Gastrocnemius medialis (tissue), 4 donors: Measurements from ENCODE around the gene KLHL18. TPM values are rescaled to one million over a fixed set of nuclear protein-coding genes. Genes with fewer than 3 reads are reported as not detected.
"Not testable (repeated sequence)": the region's sequence is repeated elsewhere in the genome, so short reads cannot be mapped to it uniquely, and the experiment has no call there.

Experiments used
- ATAC-seq, 2 donors: fragments of 150-250 bp; one replicate each; pipeline ENCODE4 v1.9.1; 2016
- DNase-seq, 2 donors: peaks; one replicate each; pipeline ENCODE4 v3.0.0-alpha.2; 2019
- H3K27ac ChIP-seq, 4 donors: fragments of 200-600 bp; sonication (generic); 1 replicate in 1 of 4; 2 replicates in 3 of 4; pipeline ENCODE4 v1.5.1; 2016 to 2018; ENCODE audit warnings: mild to moderate bottlenecking in 2 of 4, moderate library complexity in 1 of 4
- H3K27me3 ChIP-seq, 3 donors: fragments of 200-600 bp; sonication (generic) in 2 of 3; 1 replicate in 1 of 3; 2 replicates in 2 of 3; pipeline versions ENCODE4 v1.5.1 to v1.6.0; 2016 to 2019; ENCODE audit warnings: mild to moderate bottlenecking in 1 of 3, moderate library complexity in 1 of 3
- H3K36me3 ChIP-seq, 2 donors: fragments of 200-600 bp; sonication (generic) in 1 of 2; one replicate each; pipeline ENCODE4 v1.5.1; 2017 to 2018
- H3K4me1 ChIP-seq, 2 donors: fragments of 200-600 bp; sonication (generic) in 1 of 2; one replicate each; pipeline ENCODE4 v1.5.1; 2016 to 2017; ENCODE audit warnings: mild to moderate bottlenecking in 2 of 2
- H3K4me3 ChIP-seq, 4 donors: fragments of 200-600 bp; sonication (generic) in 3 of 4; 1 replicate in 1 of 4; 2 replicates in 3 of 4; pipeline ENCODE4 v1.5.1; 2016 to 2019; ENCODE audit warnings: mild to moderate bottlenecking in 2 of 4
- H3K9me3 ChIP-seq, 3 donors: fragments of 200-600 bp; sonication (generic) in 2 of 3; 1 replicate in 1 of 3; 2 replicates in 2 of 3; pipeline ENCODE4 v1.5.1; 2016 to 2019
- POLR2A ChIP-seq, 2 donors: fragments of 450-650 bp; IDR thresholded peaks; one replicate each; pipeline ENCODE4 v1.6.1; 2017; ENCODE audit warnings: antibody characterized with exemption in 2 of 2, mild to moderate bottlenecking in 2 of 2, moderate library complexity in 2 of 2
- in situ Hi-C, 4 donors: fragments of 200-750 bp; cut with MboI; loops; one replicate each; pipeline versions ENCODE4 v1.15.0 to v1.8.0; 2017; ENCODE audit warnings: low sequenced_read_pairs in 4 of 4
- intact Hi-C: fragments of 100-400 bp; cut with DNase I; formaldehyde crosslinking; loops from one replicate; pipeline ENCODE4 v1.15.1; 2023; ENCODE audit warnings: low total_unique reads
- total RNA-seq, 4 donors: library from RNA; depleted of rRNA; stranded (reverse); fragments of >200 nt; gene quantifications; one replicate each; pipeline versions ENCODE4 v1.1.0 to v1.2.3, GENCODE V29; 2016
- TF ChIP-seq, protein P1 (sequence below), 5 experiments: fragments of 450-650 bp in 3 of 5; fragments of 200-600 bp in 2 of 5; sonication (generic) in 2 of 5; IDR thresholded peaks in 4 of 5; conservative IDR thresholded peaks in 1 of 5; 1 replicate in 4 of 5; 2 replicates in 1 of 5; pipeline ENCODE4 v1.5.1; 2016 to 2019; ENCODE audit warnings: antibody characterized with exemption in 5 of 5, mild to moderate bottlenecking in 3 of 5, moderate library complexity in 3 of 5

Gene KLHL18
- total RNA-seq, 4 donors from 2014 or later: 19.0 to 26.3 (median 22.4) TPM

DNA sequence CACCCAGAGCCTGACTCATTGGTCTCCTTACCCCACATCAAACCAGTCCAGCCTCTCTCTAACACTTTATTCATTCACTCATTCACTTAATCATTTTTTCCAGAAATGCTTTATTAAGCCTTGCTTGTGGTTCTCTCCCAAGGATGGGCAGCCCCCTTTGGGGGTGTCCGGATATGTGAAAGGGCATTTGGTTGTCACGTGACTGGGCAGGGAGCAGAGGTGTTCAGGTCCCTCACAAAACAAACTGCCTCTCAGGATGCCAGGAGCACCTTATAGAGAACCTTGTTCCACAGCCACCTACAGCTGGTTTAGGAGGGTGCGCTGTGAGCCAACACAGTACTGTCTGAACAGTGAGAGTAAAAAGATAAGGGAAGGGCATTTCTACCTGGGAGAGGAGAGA is 72.3 kb downstream of the KLHL18 start:
- H3K4me1 ChIP-seq: no peaks in the 10 kb centered on the region
- ATAC-seq (no peak), DNase-seq (no peak)
- H3K9me3 ChIP-seq: no peaks in the 10 kb centered on the region
- H3K4me3 ChIP-seq: no peak overlapping the region
- intact Hi-C loops (no loop called here), in situ Hi-C loops (no loop called here)
- H3K27me3 ChIP-seq: no peaks in the 10 kb centered on the region
- TF ChIP-seq, protein P1, sequence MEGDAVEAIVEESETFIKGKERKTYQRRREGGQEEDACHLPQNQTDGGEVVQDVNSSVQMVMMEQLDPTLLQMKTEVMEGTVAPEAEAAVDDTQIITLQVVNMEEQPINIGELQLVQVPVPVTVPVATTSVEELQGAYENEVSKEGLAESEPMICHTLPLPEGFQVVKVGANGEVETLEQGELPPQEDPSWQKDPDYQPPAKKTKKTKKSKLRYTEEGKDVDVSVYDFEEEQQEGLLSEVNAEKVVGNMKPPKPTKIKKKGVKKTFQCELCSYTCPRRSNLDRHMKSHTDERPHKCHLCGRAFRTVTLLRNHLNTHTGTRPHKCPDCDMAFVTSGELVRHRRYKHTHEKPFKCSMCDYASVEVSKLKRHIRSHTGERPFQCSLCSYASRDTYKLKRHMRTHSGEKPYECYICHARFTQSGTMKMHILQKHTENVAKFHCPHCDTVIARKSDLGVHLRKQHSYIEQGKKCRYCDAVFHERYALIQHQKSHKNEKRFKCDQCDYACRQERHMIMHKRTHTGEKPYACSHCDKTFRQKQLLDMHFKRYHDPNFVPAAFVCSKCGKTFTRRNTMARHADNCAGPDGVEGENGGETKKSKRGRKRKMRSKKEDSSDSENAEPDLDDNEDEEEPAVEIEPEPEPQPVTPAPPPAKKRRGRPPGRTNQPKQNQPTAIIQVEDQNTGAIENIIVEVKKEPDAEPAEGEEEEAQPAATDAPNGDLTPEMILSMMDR (IDR thresholded peaks at IDR 0.05 in 4 of 5, conservative IDR thresholded peaks at IDR 0.05 in 1 of 5): no peak
- no peak for TF ChIP-seq POLR2A (IDR thresholded peaks at IDR 0.05)
- H3K36me3 ChIP-seq: no peaks in the 10 kb centered on the region
- no peak overlapping the region for H3K27ac ChIP-seq

DNA sequence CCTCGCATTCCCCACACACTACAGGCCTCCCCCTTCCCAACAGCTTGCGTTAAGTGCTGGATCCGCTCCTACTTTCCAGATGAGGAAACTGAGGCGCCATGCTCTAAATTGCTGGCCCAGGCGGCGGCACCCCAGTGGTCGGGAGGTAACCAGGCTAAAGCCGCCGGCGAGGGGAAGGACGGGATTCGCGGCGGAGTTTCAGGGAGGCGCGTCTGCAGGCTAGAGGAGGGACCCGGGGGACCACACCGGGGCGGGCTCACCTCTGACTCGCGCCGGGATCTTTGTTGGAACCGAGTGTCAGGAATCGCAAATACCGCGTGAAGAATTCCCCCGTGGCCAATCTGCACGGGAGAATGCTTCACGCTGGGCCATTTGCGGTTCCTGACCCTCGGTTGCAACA is 73.5 kb downstream of the KLHL18 start:
- H3K4me3 ChIP-seq: no peak overlapping the region
- ATAC-seq (no peak), DNase-seq (no peak)
- no peaks in the 10 kb centered on the region for H3K36me3 ChIP-seq
- intact Hi-C loops: no loop called here
- H3K9me3 ChIP-seq: no peaks in the 10 kb centered on the region
- no peaks in the 10 kb centered on the region for H3K4me1 ChIP-seq
- in situ Hi-C loops: no loop called here
- TF ChIP-seq POLR2A (IDR thresholded peaks at IDR 0.05): no peak
- TF ChIP-seq, protein P1 (IDR thresholded peaks at IDR 0.05 in 4 of 5, conservative IDR thresholded peaks at IDR 0.05 in 1 of 5): no peak
- no peaks in the 10 kb centered on the region for H3K27me3 ChIP-seq
- no peak overlapping the region for H3K27ac ChIP-seq

DNA sequence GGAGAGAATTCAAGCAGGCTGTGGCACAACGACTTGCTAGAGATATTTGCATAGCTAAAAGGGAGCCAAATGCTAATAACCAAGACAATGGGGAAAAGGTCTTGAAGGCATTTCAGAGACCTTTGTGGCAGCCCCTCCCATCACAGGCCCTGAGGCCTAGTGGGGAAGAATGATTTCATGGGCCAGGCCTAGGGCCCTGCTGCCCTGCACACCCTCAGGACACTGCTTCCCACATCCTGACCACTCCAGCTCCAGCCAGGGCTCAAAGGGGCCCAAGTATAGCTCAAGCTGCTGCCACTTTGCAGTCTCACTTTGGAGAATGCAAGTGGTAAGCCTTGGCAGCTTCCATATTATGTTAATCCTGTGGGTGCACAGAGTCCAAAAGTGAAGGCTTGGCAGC is 76.6 kb downstream of the KLHL18 start:
- Histone ChIP-seq H3K36me3 (no peaks in the 10 kb centered on the region), H3K4me3 (no peak overlapping the region), H3K27ac (no peak overlapping the region), H3K27me3 (no peaks in the 10 kb centered on the region), H3K4me1 (no peaks in the 10 kb centered on the region), H3K9me3 (no peaks in the 10 kb centered on the region)
- in situ Hi-C loops (no loop called here), intact Hi-C loops (no loop called here)
- ATAC-seq (no peak), DNase-seq (no peak)
- TF ChIP-seq POLR2A (IDR thresholded peaks at IDR 0.05): no peak
- TF ChIP-seq, protein P1 (IDR thresholded peaks at IDR 0.05 in 4 of 5, conservative IDR thresholded peaks at IDR 0.05 in 1 of 5): no peak

DNA sequence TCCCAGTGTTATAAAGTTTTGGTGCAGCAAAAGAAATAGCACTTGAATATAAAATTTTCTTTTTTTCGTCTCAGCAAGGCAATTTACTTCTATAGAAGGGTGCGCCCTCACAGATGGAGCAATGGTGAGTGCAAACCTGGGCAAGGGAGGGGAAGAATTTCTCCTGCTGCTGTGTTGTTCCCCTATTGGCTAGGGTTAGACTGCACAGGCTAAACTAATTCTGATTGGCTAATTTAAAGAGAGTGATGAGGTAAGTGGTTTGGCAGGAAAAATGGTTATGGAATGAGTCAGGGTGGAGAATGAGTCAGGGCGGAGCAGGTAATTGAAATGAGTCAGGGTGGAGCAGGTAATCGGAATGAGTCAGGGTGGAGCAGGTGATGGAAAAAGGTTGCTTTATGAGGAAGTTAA is 77.4 kb downstream of the KLHL18 start:
- H3K4me1 ChIP-seq, in situ Hi-C loops, H3K36me3 ChIP-seq, ATAC-seq, H3K27ac ChIP-seq, H3K4me3 ChIP-seq, H3K27me3 ChIP-seq, DNase-seq, H3K9me3 ChIP-seq, intact Hi-C loops: not testable (repeated sequence)

DNA sequence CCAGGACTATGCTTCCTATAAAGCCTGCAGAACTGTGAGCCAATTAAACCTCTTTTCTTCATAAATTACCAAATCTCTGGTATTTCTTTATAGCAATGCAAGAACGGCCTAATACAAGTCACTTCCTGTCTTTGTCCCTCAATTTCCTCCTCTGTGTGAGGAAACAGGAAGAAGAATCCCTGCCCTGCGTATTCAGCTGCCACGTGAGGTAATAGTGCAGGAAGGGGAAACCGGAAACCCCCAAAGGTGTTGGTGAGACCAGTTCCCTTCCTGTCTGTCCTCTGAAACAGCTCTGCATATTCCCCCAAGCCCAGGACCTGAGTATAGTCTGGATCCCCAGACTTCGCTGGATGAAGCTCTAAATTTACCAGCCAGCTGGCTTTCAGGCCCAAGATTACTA is 80.0 kb downstream of the KLHL18 start:
- Histone ChIP-seq H3K4me3 (no peak overlapping the region), H3K27me3 (no peaks in the 10 kb centered on the region), H3K36me3 (no peaks in the 10 kb centered on the region), H3K27ac (peak overlapping the region; percentile 21 to 46 (median 36)), H3K9me3 (no peaks in the 10 kb centered on the region), H3K4me1 (peaks cover 0 to 10% of the 10 kb centered on the region in 2 donors)
- TF ChIP-seq, protein P1 (IDR thresholded peaks at IDR 0.05 in 4 of 5, conservative IDR thresholded peaks at IDR 0.05 in 1 of 5): no peak
- TF ChIP-seq POLR2A (IDR thresholded peaks at IDR 0.05): no peak
- no peak for DNase-seq
- in situ Hi-C loops: no loop called here
- ATAC-seq: no peak
- intact Hi-C loops: no loop called here
